Natural killer cell (primary cell): ENCODE results near the gene NKX6-2. TPM values are rescaled to one million over a fixed set of nuclear protein-coding genes. Genes with fewer than 3 reads are reported as not detected.

Source experiments
- ATAC-seq, 3 donors: fragments of 150-1000 bp in 2 of 3; fragments of 200-7000 bp in 1 of 3; cut with Tn5 transposase; 1 replicate in 1 of 3; 2 replicates in 2 of 3; pipeline ENCODE4 v1.10.0; 2021; ENCODE audit warnings: mild to moderate bottlenecking in 2 of 3, moderate library complexity in 2 of 3
- DNase-seq, 2 donors: peaks; one replicate each; pipeline versions ENCODE4 v3.0.0 to v3.0.0-alpha.2; 2013 to 2021; ENCODE audit warnings: mixed read lengths in 1 of 2
- H3K27ac ChIP-seq: one replicate; pipeline ENCODE4 v1.5.1; 2013; ENCODE audit warnings: mild to moderate bottlenecking, low read length
- H3K27me3 ChIP-seq: one replicate; pipeline ENCODE4 v1.6.1; 2013; ENCODE audit warnings: low read length; ENCODE audit not compliant: control insufficient read depth, insufficient read depth
- H3K36me3 ChIP-seq: one replicate; pipeline ENCODE4 v1.6.1; 2013; ENCODE audit warnings: low read length; ENCODE audit not compliant: control insufficient read depth, insufficient read depth
- H3K4me1 ChIP-seq: one replicate; pipeline ENCODE4 v1.6.1; 2013; ENCODE audit warnings: low read length; ENCODE audit not compliant: control insufficient read depth, insufficient read depth
- H3K4me3 ChIP-seq: one replicate; pipeline ENCODE4 v1.5.1; 2013; ENCODE audit warnings: low read length
- H3K9me3 ChIP-seq: one replicate; pipeline ENCODE4 v1.6.1; 2013; ENCODE audit warnings: low read length; ENCODE audit not compliant: control insufficient read depth, insufficient read depth
- H3K27ac Mint-ChIP-seq, 2 donors: one replicate each; pipeline ENCODE4 v1.8.0; 2022; ENCODE audit warnings: mild to moderate bottlenecking in 2 of 2, mixed read lengths in 2 of 2, moderate library complexity in 1 of 2
- H3K27me3 Mint-ChIP-seq, 2 donors: one replicate each; pipeline ENCODE4 v1.8.0; 2022; ENCODE audit warnings: low read depth in 2 of 2, mixed read lengths in 2 of 2
- H3K36me3 Mint-ChIP-seq: one replicate; pipeline ENCODE4 v1.8.0; 2022; ENCODE audit warnings: mixed read lengths
- H3K4me1 Mint-ChIP-seq, 2 donors: one replicate each; pipeline ENCODE4 v1.8.0; 2022; ENCODE audit warnings: mixed read lengths in 2 of 2
- H3K4me3 Mint-ChIP-seq: one replicate; pipeline ENCODE4 v1.8.0; 2022; ENCODE audit warnings: mild to moderate bottlenecking, moderate library complexity, mixed read lengths
- H3K9me3 Mint-ChIP-seq, 2 donors: one replicate each; pipeline ENCODE4 v1.8.0; 2022; ENCODE audit warnings: mixed read lengths in 2 of 2
- CTCF ChIP-seq: fragments of 200-600 bp; IDR thresholded peaks from one replicate; pipeline ENCODE4 v1.8.0; 2022; ENCODE audit warnings: antibody characterized with exemption
- WGBS: methylation state at CpG from one replicate; pipeline ENCODE4 v1.1.7; 2013; ENCODE audit warnings: missing lambda C conversion rate; ENCODE audit not compliant: insufficient coverage; 5-methylcytosine and 5-hydroxymethylcytosine counted together
- intact Hi-C: fragments of 100-400 bp; cut with micrococcal nuclease; formaldehyde crosslinking; loops from one replicate; pipeline ENCODE4 v1.14.2; 2022
- total RNA-seq, 4 donors: library from RNA; stranded (reverse); fragments of 120-200 nt in 1 of 4; gene quantifications; one replicate each; pipeline versions ENCODE4 v1.2.3 to v1.2.4, GENCODE V29; 2013 to 2022

The NKX6-2 gene
- total RNA-seq, 3 donors from 2014 or later (not counting 1 experiment from before 2014, with no cell fraction given), result not detected

- Histone ChIP-seq H3K27ac (no peak overlapping the region), H3K27me3 (no peaks in the 10 kb centered on the region), H3K4me3 (no peak overlapping the region), H3K36me3 (peaks cover 2% of the 10 kb centered on the region), H3K4me1 (no peaks in the 10 kb centered on the region), H3K9me3 (no peaks in the 10 kb centered on the region)
- WGBS, result 95% methylated on average over 29 of the region's 29 CpGs
- no peak for TF ChIP-seq CTCF
- ATAC-seq (no peak), DNase-seq (no peak)
- H3K9me3 Mint-ChIP-seq, result no peaks in the 10 kb centered on the region
- no peaks in the 10 kb centered on the region for H3K36me3 Mint-ChIP-seq
- intact Hi-C loops, result no loop called here
- H3K4me1 Mint-ChIP-seq, result no peaks in the 10 kb centered on the region
- no peak overlapping the region for H3K27ac Mint-ChIP-seq
- H3K27me3 Mint-ChIP-seq, result no peaks in the 10 kb centered on the region
- no peak overlapping the region for H3K4me3 Mint-ChIP-seq
Measured at GRCh38 chr10:132746801-132747625, 38.9 kb downstream of the NKX6-2 start.

- Histone ChIP-seq H3K4me1 (no peaks in the 10 kb centered on the region), H3K4me3 (no peak overlapping the region), H3K36me3 (peaks cover 2% of the 10 kb centered on the region), H3K27ac (no peak overlapping the region), H3K9me3 (no peaks in the 10 kb centered on the region), H3K27me3 (no peaks in the 10 kb centered on the region)
- Mint-ChIP-seq H3K27me3 (no peaks in the 10 kb centered on the region), H3K36me3 (no peaks in the 10 kb centered on the region), H3K9me3 (no peaks in the 10 kb centered on the region), H3K4me1 (no peaks in the 10 kb centered on the region), H3K4me3 (no peak overlapping the region), H3K27ac (no peak overlapping the region)
- ATAC-seq (no peak), DNase-seq (no peak)
- WGBS, result 96% methylated on average over 13 of the region's 14 CpGs
- no peak for TF ChIP-seq CTCF
- intact Hi-C loops, result no loop called here
Measured at GRCh38 chr10:132746386-132746785, 39.6 kb downstream of the NKX6-2 start.

GRCh38 chr10:132745971-132746370, 40.0 kb downstream of the NKX6-2 start:
- Histone ChIP-seq H3K9me3 (no peaks in the 10 kb centered on the region), H3K4me1 (no peaks in the 10 kb centered on the region), H3K36me3 (peaks cover 2% of the 10 kb centered on the region), H3K27ac (no peak overlapping the region), H3K27me3 (no peaks in the 10 kb centered on the region), H3K4me3 (no peak overlapping the region)
- ATAC-seq (no peak), DNase-seq (no peak)
- no peak overlapping the region for H3K4me3 Mint-ChIP-seq
- no peaks in the 10 kb centered on the region for H3K4me1 Mint-ChIP-seq
- no peak for TF ChIP-seq CTCF
- H3K36me3 Mint-ChIP-seq, result no peaks in the 10 kb centered on the region
- no peaks in the 10 kb centered on the region for H3K27me3 Mint-ChIP-seq
- 97% methylated on average over 13 of the region's 13 CpGs for WGBS
- H3K27ac Mint-ChIP-seq, result no peak overlapping the region
- no peaks in the 10 kb centered on the region for H3K9me3 Mint-ChIP-seq
- intact Hi-C loops, result no loop called here

- H3K4me1 Mint-ChIP-seq, result no peaks in the 10 kb centered on the region
- intact Hi-C loops, result no loop called here
- no peak overlapping the region for H3K27ac Mint-ChIP-seq
- H3K4me3 Mint-ChIP-seq, result no peak overlapping the region
- no peak overlapping the region for H3K4me3 ChIP-seq
- ATAC-seq, result no peak
- 97% methylated on average over 17 of the region's 17 CpGs for WGBS
- no peaks in the 10 kb centered on the region for H3K9me3 ChIP-seq
- H3K36me3 Mint-ChIP-seq, result no peaks in the 10 kb centered on the region
- no peak for TF ChIP-seq CTCF
- H3K27me3 Mint-ChIP-seq, result no peaks in the 10 kb centered on the region
- no peaks in the 10 kb centered on the region for H3K27me3 ChIP-seq
- no peaks in the 10 kb centered on the region for H3K9me3 Mint-ChIP-seq
- no peak for DNase-seq
- H3K4me1 ChIP-seq, result no peaks in the 10 kb centered on the region
- no peak overlapping the region for H3K27ac ChIP-seq
- peaks cover 2% of the 10 kb centered on the region for H3K36me3 ChIP-seq
Measured at GRCh38 chr10:132745511-132745910, 40.4 kb downstream of the NKX6-2 start.
